A549 (cell line): ENCODE data around the gene PPM1M.

Experiments
- CEBPB ChIP-seq, 2 experiments: fragments of >200 bp in 1 of 2; sonication (Bioruptor Twin) in 1 of 2; formaldehyde crosslinking in 1 of 2; IDR thresholded peaks; 2 replicates each; pipeline ENCODE4 v1.6.1; 2012 to 2016
- EP300 ChIP-seq, 2 experiments: fragments of >200 bp; sonication (Bioruptor Twin); formaldehyde crosslinking; IDR thresholded peaks; 2 replicates in 1 of 2; 3 replicates in 1 of 2; pipeline ENCODE4 v1.6.1; 2016 to 2017
- MAFK ChIP-seq: fragments of 450-650 bp; IDR thresholded peaks from 2 replicates; pipeline ENCODE4 v1.6.1; 2014; ENCODE audit not compliant: partially characterized antibody
- POLR2A ChIP-seq: IDR thresholded peaks from 2 replicates; pipeline ENCODE4 v1.6.1; 2012; ENCODE audit warnings: mild to moderate bottlenecking, low read length
- SMC3 ChIP-seq: fragments of >200 bp; sonication (Bioruptor Twin); formaldehyde crosslinking; IDR thresholded peaks from 3 replicates; pipeline ENCODE4 v1.6.1; 2018; ENCODE audit warnings: inconsistent platforms
- ZNF302 ChIP-seq: fragments of 250-450 bp; sonication (Bioruptor Pico); IDR thresholded peaks from 2 replicates; pipeline ENCODE4 v1.9.0; 2021; ENCODE audit warnings: inconsistent platforms, mild to moderate bottlenecking, moderate library complexity
- ZSCAN20 ChIP-seq: fragments of 250-450 bp; sonication (Bioruptor Pico); IDR thresholded peaks from 2 replicates; pipeline ENCODE4 v1.8.0; 2022; ENCODE audit warnings: mild to moderate bottlenecking, moderate library complexity
- TF ChIP-seq, protein P1 (sequence below): fragments of >200 bp; sonication (Bioruptor Twin); formaldehyde crosslinking; IDR thresholded peaks from 3 replicates; pipeline ENCODE4 v1.5.1; 2016
- TF ChIP-seq, protein P2 (sequence below): fragments of 200-600 bp; sonication (generic); IDR thresholded peaks from 2 replicates; pipeline ENCODE4 v1.6.1; 2016; ENCODE audit warnings: antibody characterized with exemption, mild to moderate bottlenecking, moderate library complexity
- TF ChIP-seq, protein P3 (sequence below): IDR thresholded peaks from 2 replicates; pipeline ENCODE4 v1.6.1; 2012

DNA sequence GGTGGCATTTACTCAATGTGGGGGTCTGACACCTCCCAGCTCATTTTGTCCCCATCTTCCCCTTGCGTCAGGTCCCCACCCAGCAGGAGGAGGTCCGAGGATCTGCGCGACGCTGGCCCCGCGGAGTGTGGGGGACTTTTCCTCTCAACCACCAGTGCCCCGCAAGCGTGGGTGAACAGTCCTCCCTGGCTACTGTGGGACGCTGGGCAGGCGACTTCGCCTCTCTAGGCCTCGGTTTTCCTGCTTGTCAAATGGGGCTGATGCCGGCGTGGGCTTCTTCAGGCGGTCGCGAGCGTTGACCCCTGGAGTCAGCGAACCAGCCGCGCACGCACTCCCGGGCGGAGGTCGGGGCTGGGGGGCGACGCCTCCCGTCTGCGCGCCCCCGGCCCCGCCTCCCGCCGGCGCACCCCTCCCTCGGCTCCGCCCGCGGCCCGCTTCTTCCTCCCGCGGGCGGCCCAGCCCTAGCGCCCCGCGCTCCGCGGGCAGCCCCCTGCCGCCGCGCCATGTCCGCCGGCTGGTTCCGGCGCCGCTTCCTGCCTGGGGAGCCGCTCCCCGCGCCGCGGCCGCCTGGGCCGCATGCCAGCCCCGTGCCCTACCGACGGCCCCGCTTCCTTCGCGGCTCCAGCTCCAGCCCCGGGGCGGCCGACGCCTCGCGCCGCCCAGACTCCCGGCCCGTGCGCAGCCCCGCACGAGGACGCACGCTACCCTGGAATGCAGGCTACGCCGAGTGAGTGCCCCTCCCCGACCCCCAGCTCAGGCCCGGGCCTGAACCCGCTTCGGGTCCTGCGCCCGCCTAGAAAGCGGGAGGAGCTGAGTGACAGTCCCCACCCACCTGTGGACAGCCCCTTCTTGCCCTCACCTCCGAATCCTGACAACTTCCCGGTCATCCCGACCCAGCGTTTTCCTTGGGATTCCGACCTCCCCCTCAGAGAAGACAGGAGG, at the start of gene PPM1M:
- TF ChIP-seq, protein P1, sequence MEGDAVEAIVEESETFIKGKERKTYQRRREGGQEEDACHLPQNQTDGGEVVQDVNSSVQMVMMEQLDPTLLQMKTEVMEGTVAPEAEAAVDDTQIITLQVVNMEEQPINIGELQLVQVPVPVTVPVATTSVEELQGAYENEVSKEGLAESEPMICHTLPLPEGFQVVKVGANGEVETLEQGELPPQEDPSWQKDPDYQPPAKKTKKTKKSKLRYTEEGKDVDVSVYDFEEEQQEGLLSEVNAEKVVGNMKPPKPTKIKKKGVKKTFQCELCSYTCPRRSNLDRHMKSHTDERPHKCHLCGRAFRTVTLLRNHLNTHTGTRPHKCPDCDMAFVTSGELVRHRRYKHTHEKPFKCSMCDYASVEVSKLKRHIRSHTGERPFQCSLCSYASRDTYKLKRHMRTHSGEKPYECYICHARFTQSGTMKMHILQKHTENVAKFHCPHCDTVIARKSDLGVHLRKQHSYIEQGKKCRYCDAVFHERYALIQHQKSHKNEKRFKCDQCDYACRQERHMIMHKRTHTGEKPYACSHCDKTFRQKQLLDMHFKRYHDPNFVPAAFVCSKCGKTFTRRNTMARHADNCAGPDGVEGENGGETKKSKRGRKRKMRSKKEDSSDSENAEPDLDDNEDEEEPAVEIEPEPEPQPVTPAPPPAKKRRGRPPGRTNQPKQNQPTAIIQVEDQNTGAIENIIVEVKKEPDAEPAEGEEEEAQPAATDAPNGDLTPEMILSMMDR = no peak
- TF ChIP-seq, protein P2, sequence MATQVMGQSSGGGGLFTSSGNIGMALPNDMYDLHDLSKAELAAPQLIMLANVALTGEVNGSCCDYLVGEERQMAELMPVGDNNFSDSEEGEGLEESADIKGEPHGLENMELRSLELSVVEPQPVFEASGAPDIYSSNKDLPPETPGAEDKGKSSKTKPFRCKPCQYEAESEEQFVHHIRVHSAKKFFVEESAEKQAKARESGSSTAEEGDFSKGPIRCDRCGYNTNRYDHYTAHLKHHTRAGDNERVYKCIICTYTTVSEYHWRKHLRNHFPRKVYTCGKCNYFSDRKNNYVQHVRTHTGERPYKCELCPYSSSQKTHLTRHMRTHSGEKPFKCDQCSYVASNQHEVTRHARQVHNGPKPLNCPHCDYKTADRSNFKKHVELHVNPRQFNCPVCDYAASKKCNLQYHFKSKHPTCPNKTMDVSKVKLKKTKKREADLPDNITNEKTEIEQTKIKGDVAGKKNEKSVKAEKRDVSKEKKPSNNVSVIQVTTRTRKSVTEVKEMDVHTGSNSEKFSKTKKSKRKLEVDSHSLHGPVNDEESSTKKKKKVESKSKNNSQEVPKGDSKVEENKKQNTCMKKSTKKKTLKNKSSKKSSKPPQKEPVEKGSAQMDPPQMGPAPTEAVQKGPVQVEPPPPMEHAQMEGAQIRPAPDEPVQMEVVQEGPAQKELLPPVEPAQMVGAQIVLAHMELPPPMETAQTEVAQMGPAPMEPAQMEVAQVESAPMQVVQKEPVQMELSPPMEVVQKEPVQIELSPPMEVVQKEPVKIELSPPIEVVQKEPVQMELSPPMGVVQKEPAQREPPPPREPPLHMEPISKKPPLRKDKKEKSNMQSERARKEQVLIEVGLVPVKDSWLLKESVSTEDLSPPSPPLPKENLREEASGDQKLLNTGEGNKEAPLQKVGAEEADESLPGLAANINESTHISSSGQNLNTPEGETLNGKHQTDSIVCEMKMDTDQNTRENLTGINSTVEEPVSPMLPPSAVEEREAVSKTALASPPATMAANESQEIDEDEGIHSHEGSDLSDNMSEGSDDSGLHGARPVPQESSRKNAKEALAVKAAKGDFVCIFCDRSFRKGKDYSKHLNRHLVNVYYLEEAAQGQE = no peak
- no peak for TF ChIP-seq SMC3
- TF ChIP-seq CEBPB (IDR thresholded peaks at IDR 0.05) = no peak
- TF ChIP-seq EP300 (IDR thresholded peaks at IDR 0.05) = no peak
- TF ChIP-seq, protein P3, sequence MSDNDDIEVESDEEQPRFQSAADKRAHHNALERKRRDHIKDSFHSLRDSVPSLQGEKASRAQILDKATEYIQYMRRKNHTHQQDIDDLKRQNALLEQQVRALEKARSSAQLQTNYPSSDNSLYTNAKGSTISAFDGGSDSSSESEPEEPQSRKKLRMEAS = peak; percentile 71
- TF ChIP-seq ZSCAN20 (CRISPR knock-in tag) = no peak
- no peak for TF ChIP-seq MAFK
- TF ChIP-seq POLR2A = peak; percentile 19
- TF ChIP-seq ZNF302 (CRISPR knock-in tag) = no peak
